Stimulated activated CD8-positive, alpha-beta memory T cell treated with anti-CD3 and anti-CD28 coated beads, Interleukin-12 subunit alpha, Interleukin-12 subunit beta, amount 100 ng/mL, for 24 hours (primary cell): ENCODE data around the gene CIPC.

Experiments
- DNase-seq: peaks from one replicate; pipeline ENCODE4 v3.0.0-alpha.2; 2020; ENCODE audit errors: extremely low read depth

The CIPC gene

DNA sequence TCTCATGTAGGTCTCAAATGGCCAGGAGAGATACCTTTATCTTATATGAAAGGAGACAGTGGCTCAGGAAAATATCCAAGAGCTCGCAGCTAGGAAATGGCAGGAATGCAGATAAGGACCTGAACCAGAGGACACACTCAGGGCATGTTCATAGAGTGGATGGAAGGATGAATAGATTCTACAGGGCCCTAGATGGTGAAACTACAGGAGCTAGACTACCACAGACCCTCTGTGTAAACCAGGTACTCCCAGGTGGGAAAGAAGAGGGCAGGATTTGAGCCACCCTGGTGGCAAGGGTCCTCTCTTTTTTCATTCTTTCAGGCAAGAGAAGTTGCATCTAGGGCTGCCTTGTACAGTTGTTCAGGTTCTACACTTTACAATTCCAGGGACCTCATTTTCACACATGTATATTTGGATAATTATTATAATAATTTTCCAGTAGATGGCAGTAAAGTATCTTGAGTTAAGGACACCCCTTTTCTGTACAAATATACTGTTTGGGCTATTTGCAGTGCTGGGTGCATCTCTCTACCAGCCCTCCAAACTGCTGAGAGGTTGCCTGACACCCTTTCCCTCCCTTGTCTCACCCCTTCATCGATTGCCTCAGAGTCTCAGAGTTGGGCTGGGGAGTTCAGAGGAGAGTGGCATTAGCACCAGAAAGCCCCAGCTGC, 54.0 kb downstream of the CIPC start:
- no peak for DNase-seq

DNA sequence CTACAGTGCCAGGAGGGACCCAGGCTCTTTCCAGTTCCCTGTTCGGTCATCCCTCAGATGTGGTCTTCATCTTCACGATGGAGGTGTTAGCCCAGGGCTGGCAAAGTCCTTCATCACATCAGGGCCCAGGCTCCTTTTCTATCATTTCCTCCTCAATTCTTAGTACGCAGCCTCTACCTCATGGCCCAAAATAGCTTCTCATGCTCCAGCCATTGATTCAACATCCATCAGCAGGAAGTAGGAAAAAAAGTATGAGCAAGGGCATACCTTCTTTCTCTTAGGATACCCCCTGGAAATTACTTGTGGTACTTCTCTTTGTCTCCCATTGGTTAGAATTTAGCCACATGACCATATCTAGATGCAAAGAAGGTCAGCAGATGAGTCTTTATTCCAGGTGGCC, 55.7 kb downstream of the CIPC start:
- DNase-seq, result no peak

DNA sequence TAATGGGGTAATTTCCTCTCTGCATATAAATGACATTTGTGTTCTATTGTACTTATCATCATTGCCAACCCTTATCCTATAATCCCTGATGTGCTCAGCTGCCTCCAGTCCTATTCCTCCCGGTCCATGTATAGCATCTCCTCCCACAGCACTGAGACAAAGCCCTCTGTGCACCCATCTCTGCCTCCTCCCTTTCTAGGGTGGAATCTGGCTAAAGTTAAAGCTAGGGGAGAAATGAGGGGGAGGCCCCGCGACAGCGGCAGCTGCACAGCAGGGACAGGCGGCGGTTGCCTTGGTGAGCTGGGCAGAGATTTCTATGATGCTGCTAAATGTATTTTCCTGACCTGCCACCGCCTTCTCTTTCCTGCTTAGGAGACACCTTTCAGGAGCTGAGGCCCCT, 56.4 kb downstream of the CIPC start:
- no peak for DNase-seq

DNA sequence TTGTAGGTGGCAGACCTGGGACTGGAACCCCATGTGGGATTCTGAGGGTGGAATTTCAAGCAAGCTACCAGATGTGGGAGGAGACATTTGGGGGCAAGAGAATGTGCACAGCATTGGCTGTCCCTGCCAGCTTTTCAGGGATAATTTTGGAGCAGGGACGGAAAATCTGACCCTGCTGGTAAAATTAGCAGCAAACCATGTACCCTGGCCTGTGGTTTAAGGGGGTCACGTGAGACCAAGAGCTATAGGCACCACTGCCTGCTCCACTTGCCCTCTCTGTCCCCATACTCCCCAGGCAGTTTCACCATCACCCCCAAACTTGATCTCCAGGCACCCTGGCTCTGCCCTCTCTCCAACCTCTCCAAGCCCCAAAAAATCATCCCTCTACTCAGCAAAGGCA, 57.0 kb downstream of the CIPC start:
- DNase-seq, result no peak

DNA sequence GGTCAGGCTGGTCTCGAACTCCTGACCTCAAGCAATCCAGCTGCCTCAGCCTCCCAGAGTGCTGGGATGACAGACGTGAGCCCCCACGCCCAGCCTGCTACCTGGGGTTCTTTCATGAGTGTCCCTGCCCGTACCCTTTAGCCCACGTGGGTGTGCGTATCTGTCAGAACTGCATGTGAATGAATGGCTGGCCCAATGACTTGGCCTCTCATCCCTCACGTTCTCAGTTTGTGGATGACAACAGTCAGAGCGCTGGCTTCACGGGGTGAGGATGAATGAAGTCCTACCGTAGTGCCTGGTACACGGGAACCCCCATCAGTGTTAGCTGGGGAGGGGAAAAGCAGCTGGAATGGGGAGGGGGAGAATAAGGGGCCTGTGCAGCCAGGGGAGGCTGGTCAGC, 59.7 kb downstream of the CIPC start:
- DNase-seq, result no peak

DNA sequence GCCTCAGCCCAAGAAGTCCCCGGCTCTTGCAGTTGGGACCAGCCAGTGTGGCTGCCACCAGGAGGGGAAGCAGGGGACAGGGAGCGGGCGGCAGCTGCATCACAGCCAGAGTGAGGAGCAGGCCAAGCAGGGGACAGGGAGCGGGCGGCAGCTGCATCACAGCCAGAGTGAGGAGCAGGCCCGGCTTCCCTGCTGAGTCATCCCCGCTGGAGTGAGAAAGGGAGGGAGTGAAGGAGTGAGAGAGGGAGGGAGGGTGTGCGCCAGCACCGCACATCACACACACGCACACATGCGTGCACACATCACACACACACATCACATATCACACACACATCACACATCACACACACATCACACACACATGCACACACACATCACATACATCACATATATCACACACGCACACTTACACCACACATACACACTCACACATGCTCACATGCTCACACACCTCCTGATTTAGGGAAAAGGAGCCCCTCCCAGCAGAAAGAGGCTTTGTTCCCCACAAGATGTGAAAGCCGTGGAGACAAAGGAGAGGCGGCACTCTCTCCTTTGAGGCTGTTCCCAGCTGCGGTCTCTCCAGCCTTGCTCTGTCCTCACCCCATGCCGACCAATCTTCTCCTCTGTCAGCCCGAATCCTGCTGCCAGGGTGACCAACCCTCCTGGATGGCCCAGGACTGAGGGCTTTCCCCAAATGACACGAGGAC, 60.3 kb downstream of the CIPC start:
- no peak for DNase-seq

DNA sequence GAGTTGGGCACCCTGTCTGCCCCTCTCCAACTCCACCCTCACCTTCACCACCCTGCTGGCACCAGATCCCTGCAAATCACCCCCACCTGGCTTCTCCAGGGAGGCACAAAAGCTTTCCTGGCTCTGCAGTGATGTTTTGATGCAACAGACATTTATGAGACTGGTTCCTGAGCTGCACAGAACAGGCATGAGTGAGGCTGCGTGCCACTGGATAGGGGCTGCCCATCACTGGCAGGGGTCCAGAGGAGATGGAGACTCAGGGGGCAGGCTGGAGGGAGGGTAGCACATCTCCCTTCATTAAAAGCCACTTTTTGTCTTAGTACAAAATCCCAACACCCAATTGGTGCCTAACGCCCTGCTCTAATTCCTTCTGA, 60.8 kb downstream of the CIPC start:
- no peak for DNase-seq

DNA sequence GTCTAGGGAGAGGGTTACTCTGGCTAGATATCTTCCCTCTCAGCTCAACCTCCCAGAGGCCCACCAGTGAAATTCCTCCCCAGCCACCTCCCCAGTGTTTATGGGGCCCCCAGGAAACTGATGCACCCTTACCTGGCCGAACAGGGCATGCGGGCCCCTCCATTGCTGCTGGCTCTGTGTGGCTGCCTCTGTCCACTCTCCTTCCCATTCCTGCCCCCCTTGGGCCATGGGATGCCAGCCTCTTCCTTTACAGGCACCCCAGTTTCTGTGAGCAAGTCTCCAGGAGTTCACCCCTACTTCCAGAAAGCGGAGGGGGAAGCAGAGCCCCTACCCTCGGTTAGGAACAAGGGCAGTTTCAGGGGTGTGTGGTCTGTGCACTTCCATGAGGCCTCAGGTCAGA, 63.0 kb downstream of the CIPC start:
- DNase-seq, result no peak
